NCI-H748 (cell line): ENCODE measurements around the gene LRRC3.
A peak's percentile ranks its signal among the peaks of the same experiment; 100 is the strongest.

Experiments used
- DNase-seq: peaks from one replicate; lab custom pipeline; 2025; ENCODE audit not compliant: unreplicated experiment; lab: John Stamatoyannopoulos, UW

LRRC3 gene

GRCh38 chr21:44438531-44439210 is 16.6 kb upstream of the LRRC3 start:
- no peak for DNase-seq

GRCh38 chr21:44439211-44439600 is 16.1 kb upstream of the LRRC3 start:
- no peak for DNase-seq

GRCh38 chr21:44440241-44441040 is 14.9 kb upstream of the LRRC3 start:
- no peak for DNase-seq

GRCh38 chr21:44441041-44441400 is 14.3 kb upstream of the LRRC3 start:
- no peak for DNase-seq

- DNase-seq, result no peak
These were observed 13.6 kb upstream of the LRRC3 start for GRCh38 chr21:44441581-44442265.

- DNase-seq, result no peak
These were observed 12.8 kb upstream of the LRRC3 start for GRCh38 chr21:44442266-44443125.

- DNase-seq, result no peak
These were observed 11.9 kb upstream of the LRRC3 start for GRCh38 chr21:44443291-44443890.

- no peak for DNase-seq
These were observed 11.4 kb upstream of the LRRC3 start for GRCh38 chr21:44443891-44444285.

GRCh38 chr21:44444286-44444931 is 10.9 kb upstream of the LRRC3 start:
- DNase-seq, result peak; percentile 3

GRCh38 chr21:44445145-44445812 is 10.0 kb upstream of the LRRC3 start:
- DNase-seq, result no peak

- DNase-seq, result no peak
These were observed 6.6 kb upstream of the LRRC3 start for GRCh38 chr21:44448651-44449131.

- DNase-seq, result peak; percentile 7
These were observed 5.6 kb upstream of the LRRC3 start for GRCh38 chr21:44449473-44450363.

GRCh38 chr21:44450402-44450801 is 4.9 kb upstream of the LRRC3 start:
- DNase-seq, result no peak

GRCh38 chr21:44450999-44451398 is 4.3 kb upstream of the LRRC3 start:
- DNase-seq, result no peak

- DNase-seq, result no peak
These were observed 2.2 kb upstream of the LRRC3 start for GRCh38 chr21:44453120-44453519.

GRCh38 chr21:44454058-44454457 is 1.3 kb upstream of the LRRC3 start:
- no peak for DNase-seq

- peak; percentile 65 for DNase-seq
These were observed 359 bp downstream of the LRRC3 start for GRCh38 chr21:44455524-44456213.
